SJSA1 (cell line): ENCODE results near the gene PI4K2A. TPM values are rescaled to one million over a fixed set of nuclear protein-coding genes. Genes with fewer than 3 reads are reported as not detected.
"Not testable (repeated sequence)": the region's sequence is repeated elsewhere in the genome, so short reads cannot be mapped to it uniquely, and the experiment has no call there.

Experiments
- DNase-seq, 2 experiments: peaks; one replicate each; pipeline ENCODE4 v3.0.0-alpha.2; 2015 to 2020; ENCODE audit warnings: low spot score in 2 of 2, low read depth in 1 of 2
- H3K27ac ChIP-seq: fragments of 250-450 bp; sonication (Bioruptor Pico); 2 replicates; pipeline ENCODE4 v1.5.1; 2020; ENCODE audit warnings: mild to moderate bottlenecking, moderate library complexity
- H3K27me3 ChIP-seq: fragments of 250-450 bp; sonication (Bioruptor Pico); replicated peaks from 2 replicates; pipeline ENCODE4 v1.5.1; 2020; ENCODE audit warnings: mild to moderate bottlenecking, moderate library complexity
- H3K36me3 ChIP-seq: fragments of 250-450 bp; sonication (Bioruptor Pico); 2 replicates; pipeline ENCODE4 v1.5.1; 2020; ENCODE audit warnings: mild to moderate bottlenecking
- H3K4me1 ChIP-seq: fragments of 250-450 bp; sonication (Bioruptor Pico); replicated peaks from 2 replicates; pipeline ENCODE4 v1.6.1; 2021; ENCODE audit warnings: mild to moderate bottlenecking
- H3K4me3 ChIP-seq: fragments of 250-450 bp; sonication (Bioruptor Pico); 2 replicates; pipeline ENCODE4 v1.5.1; 2020; ENCODE audit warnings: mild to moderate bottlenecking
- H3K9me3 ChIP-seq: fragments of 250-450 bp; sonication (Bioruptor Pico); replicated peaks from 2 replicates; pipeline ENCODE4 v1.5.1; 2020; ENCODE audit warnings: mild to moderate bottlenecking
- total RNA-seq: library from RNA; depleted of rRNA; stranded (reverse); fragments of >200 nt; shearing (Covaris generic); gene quantifications from 2 replicates; pipeline ENCODE4 v1.2.3, GENCODE V29; 2014

PI4K2A gene
- total RNA-seq, 1 experiment from 2014 or later, result 19.6 TPM

DNA sequence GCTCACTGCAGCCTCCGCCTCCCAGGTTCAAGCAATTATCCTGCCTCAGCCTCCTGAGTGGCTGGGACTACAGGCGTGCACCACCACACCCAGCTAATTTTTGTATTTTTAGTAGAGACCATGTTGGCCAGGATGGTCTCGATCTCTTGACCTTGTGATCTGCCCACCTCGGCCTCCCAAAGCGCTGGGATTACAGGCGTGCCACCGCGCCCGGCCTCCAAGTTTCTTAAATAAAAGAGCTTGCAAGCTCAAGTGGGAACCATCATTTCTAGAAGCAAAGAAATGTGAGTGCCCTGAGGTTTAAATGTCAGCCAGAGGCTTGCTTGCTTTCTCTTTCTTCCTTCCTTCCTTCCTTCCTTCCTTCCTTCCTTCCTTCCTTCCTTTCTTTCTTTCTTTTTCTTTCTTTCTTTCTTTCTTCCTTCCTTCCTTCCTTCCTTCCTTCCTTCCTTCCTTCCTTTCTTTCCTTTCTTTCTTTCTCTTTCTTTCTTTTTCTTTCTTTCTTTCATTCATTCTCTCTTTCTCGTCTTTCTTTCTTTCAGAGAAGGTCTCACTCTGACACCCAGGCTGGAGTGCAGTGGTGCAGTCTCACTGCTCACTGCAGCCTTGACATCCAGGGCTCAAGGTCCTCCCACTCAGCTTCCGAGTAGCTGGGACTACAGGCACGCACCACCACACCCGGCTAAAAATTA lies 2.1 kb downstream of the PI4K2A start:
- peaks cover 24% of the 10 kb centered on the region for H3K36me3 ChIP-seq
- not testable (repeated sequence) for H3K27ac ChIP-seq, H3K27me3 ChIP-seq, H3K4me3 ChIP-seq, H3K9me3 ChIP-seq, DNase-seq, H3K4me1 ChIP-seq

DNA sequence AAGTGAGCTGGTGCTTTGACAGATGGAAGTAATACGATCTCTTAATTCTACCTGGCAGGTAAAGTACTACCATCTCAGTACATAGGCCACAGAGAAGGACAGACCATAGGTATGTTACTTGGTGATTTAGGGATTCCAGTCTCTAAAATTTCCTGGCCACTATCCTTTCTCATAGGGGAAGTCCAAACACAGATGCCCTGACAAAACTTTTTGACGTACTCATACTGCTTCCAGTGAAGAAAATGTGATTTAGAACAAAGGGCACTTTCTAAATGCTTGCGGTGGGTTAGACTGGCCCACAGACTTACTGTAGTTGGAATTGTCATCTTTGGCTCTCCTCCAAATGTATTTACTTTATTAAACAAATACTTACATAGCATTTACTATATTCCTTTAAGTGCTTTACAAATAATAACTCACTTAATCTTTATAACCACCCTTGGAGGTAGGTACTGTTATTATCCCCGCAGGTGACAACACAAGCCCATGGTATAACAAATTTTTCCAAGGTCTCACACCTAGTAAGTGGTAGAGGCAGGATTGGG lies 3.0 kb downstream of the PI4K2A start:
- Histone ChIP-seq H3K9me3 (no peaks in the 10 kb centered on the region), H3K36me3 (peaks cover 29% of the 10 kb centered on the region), H3K27ac (no peak overlapping the region), H3K4me3 (no peak overlapping the region), H3K4me1 (peaks cover 9% of the 10 kb centered on the region), H3K27me3 (no peaks in the 10 kb centered on the region)
- DNase-seq, result no peak

DNA sequence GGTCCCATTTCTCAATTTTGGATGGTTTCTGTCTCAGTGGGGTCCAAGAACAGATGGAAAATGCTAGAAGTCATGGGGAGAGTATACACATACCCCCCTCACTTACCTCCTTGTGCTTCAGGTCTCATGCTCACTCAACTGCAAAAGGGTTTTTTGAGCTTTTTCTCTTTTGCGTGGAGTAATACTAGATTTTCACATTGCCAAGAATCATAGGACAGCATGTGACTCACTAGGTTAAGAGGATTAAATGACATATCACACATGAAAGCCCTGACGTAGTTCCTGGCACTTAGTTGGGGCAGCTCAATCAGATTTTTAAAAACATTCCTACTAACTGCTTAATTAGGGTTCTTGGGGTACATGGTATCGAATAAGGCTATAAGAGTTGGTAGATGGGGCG lies 4.5 kb downstream of the PI4K2A start:
- Histone ChIP-seq H3K9me3 (no peaks in the 10 kb centered on the region), H3K27me3 (no peaks in the 10 kb centered on the region), H3K4me1 (peaks cover 24% of the 10 kb centered on the region), H3K36me3 (peaks cover 30% of the 10 kb centered on the region), H3K27ac (no peak overlapping the region), H3K4me3 (no peak overlapping the region)
- DNase-seq, result no peak

DNA sequence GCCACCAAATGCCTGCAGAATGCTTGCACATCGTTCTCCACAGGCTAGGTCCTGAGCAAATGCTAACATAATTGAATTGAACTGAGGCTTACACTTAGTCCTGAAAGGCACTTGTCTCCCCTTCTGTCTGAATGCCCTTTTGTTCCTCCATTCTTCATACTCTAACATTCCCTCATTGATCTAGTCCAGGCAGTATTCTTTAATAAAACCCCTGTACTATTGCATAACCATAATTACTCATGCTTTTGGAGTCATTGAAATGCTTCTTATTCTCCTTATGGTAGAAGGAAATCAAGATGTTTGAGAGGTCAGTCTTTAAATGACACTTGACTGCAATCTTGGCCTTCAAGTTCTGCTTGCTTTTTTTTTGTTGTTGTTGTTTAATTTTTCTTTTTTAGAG lies 7.1 kb downstream of the PI4K2A start:
- H3K27ac ChIP-seq, result no peak overlapping the region
- H3K4me3 ChIP-seq, result no peak overlapping the region
- DNase-seq, result no peak
- peaks cover 27% of the 10 kb centered on the region for H3K4me1 ChIP-seq
- peaks cover 47% of the 10 kb centered on the region for H3K36me3 ChIP-seq
- no peaks in the 10 kb centered on the region for H3K27me3 ChIP-seq
- no peaks in the 10 kb centered on the region for H3K9me3 ChIP-seq

DNA sequence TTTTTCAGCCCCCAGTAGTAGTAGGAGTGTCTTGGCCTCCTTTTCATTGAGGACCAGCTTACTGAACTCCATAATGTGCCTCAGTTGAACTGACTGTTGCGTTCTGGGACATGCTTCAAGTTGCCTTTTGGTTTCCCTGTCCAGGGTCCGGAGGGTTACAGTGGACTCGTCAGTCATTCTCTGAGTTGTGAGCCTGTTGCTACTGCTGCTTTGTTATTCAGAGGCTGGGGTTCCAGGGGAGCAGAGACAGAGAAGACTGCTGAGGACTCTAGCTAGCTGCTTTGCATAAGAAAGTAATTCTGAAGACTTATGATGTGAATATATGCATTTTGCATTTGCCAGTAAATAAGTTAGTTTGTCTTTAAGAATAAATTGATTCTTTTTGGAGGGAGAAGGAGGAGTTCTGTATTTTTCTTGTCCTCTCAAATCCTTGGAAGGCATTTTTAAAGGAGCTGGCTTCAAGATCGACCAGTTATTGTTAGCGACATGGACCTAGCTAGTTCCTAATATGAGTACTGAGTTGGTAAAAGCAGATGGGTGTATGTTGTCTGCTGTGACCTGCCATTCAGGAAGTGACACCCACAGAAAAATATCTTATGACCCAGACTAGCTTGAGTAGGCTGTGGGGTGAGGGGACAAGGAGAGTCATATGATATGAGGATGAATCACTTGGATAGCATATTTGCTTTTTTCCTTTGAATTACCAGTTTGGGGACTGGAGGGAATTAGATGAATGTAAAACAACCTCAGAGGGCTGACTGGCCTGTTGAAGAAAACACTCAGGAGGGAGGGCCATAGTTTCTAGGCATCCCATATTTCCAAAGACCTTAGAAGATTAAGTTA lies 8.3 kb downstream of the PI4K2A start:
- DNase-seq, result peak; percentile 68 to 80
- peaks cover 27% of the 10 kb centered on the region for H3K4me1 ChIP-seq
- no peaks in the 10 kb centered on the region for H3K9me3 ChIP-seq
- H3K4me3 ChIP-seq, result no peak overlapping the region
- H3K27me3 ChIP-seq, result no peaks in the 10 kb centered on the region
- peak overlapping the region; percentile 28 for H3K27ac ChIP-seq
- H3K36me3 ChIP-seq, result peaks cover 54% of the 10 kb centered on the region

DNA sequence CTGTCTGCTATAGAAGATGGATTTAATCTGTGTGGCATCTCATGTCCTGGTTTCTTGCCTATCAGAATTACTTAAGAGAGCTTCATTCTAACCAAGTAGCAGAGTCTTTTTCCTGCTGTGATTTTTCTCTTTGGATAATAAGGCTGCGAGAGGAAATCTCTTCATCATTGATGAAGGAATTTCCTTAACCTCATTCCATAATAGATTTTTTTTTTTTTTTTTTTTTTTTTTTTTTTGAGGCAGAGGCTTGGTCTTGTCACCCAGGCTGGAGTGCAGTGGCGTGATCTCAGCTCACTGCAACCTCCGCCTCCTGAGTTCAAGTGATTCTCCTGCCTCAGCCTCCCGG lies 8.9 kb downstream of the PI4K2A start:
- H3K9me3 ChIP-seq, DNase-seq, H3K4me3 ChIP-seq, H3K27me3 ChIP-seq: not testable (repeated sequence)
- Histone ChIP-seq H3K4me1 (peaks cover 27% of the 10 kb centered on the region), H3K36me3 (peaks cover 54% of the 10 kb centered on the region), H3K27ac (peak overlapping the region; percentile 28; the same call in 1 of the 2 replicates)

- Histone ChIP-seq H3K27ac (no peak overlapping the region), H3K9me3 (no peaks in the 10 kb centered on the region), H3K4me1 (peaks cover 27% of the 10 kb centered on the region), H3K27me3 (no peaks in the 10 kb centered on the region), H3K4me3 (no peak overlapping the region), H3K36me3 (peaks cover 53% of the 10 kb centered on the region)
- no peak for DNase-seq
Observed at GRCh38 chr10:97650726-97651125, 10.3 kb downstream of the PI4K2A start.

- Histone ChIP-seq H3K27ac (no peak overlapping the region), H3K9me3 (no peaks in the 10 kb centered on the region), H3K4me1 (peaks cover 27% of the 10 kb centered on the region), H3K36me3 (peaks cover 63% of the 10 kb centered on the region), H3K27me3 (no peaks in the 10 kb centered on the region), H3K4me3 (no peak overlapping the region)
- no peak for DNase-seq
Observed at GRCh38 chr10:97651773-97652172, 11.3 kb downstream of the PI4K2A start.

DNA sequence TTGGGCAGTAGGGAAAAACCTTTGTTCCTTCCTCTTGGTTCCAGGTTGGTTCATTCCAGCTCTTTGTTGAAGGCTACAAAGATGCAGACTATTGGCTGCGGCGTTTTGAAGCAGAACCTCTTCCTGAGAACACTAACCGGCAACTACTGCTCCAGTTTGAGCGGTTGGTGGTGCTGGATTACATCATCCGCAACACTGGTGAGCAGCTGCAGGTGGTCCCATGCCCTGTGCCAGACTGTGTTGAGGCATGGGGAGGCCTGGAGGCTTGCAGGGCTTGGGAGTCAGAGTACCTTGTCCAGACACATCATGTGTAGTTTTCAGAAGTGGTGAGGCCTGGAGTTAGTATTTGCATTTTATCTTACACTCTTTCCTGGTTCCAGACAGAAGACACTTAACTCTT lies 16.3 kb downstream of the PI4K2A start:
- Histone ChIP-seq H3K4me3 (no peak overlapping the region), H3K4me1 (peaks cover 2% of the 10 kb centered on the region), H3K36me3 (peaks cover 69% of the 10 kb centered on the region), H3K9me3 (no peaks in the 10 kb centered on the region), H3K27me3 (no peaks in the 10 kb centered on the region), H3K27ac (no peak overlapping the region)
- no peak for DNase-seq

DNA sequence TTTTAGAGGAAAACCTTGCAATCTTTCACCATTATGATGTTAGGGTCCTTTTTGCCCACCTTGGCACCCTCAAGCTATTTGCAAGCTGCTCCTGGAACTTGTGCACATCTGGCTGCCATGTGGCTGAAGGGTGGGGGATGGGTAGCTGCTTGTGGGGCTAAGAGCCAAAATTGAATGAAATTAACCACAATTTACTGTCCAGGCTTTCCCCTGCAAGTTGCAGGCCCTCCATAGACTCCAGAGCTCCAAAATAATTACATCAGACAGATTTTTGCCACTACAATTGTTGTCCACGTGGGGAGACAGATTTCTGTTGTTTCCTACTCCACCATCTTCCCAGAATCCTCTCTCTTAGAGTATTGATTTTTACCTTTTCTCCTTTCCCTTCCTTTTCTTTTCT lies 19.1 kb downstream of the PI4K2A start:
- H3K27ac ChIP-seq, result no peak overlapping the region
- no peak for DNase-seq

DNA sequence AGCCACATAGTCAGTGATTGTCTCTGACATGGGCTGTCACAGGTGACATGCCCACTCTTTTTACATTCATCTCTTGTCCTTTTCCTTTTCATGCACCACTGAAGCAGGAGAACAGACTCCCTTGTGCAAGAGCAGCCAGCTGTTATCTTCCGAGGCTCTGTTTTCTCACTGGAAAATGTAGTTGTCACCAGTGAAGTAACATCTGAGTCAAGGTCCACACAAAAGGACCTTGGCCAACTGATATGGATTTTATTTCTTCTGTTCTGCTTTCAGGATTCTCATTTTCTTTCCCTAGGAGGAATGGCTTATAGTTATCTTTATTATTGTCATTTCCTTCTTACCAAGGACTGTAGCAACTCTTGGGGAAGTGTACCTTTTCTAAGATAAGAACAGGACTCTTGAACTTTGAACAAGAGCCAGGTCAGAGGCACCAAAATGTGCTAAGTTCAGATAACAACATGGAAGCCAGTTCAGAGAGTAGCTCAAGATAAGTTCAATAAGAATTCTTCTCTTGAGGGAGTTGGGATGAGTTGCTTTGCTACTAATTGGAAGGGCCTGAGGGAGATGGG lies 23.9 kb downstream of the PI4K2A start:
- Histone ChIP-seq H3K4me1 (no peaks in the 10 kb centered on the region), H3K27ac (no peak overlapping the region), H3K9me3 (no peaks in the 10 kb centered on the region), H3K4me3 (no peak overlapping the region), H3K27me3 (no peaks in the 10 kb centered on the region), H3K36me3 (peaks cover 63% of the 10 kb centered on the region)
- DNase-seq, result no peak

More for the DNA sequence above, 19.1 kb downstream of the PI4K2A start:
- Histone ChIP-seq H3K36me3 (peaks cover 62% of the 10 kb centered on the region), H3K9me3 (no peaks in the 10 kb centered on the region), H3K4me3 (no peak overlapping the region), H3K4me1 (no peaks in the 10 kb centered on the region), H3K27me3 (no peaks in the 10 kb centered on the region)

- H3K36me3 ChIP-seq, result peaks cover 74% of the 10 kb centered on the region
Observed at GRCh38 chr10:97666992-97667391, 26.5 kb downstream of the PI4K2A start.

DNA sequence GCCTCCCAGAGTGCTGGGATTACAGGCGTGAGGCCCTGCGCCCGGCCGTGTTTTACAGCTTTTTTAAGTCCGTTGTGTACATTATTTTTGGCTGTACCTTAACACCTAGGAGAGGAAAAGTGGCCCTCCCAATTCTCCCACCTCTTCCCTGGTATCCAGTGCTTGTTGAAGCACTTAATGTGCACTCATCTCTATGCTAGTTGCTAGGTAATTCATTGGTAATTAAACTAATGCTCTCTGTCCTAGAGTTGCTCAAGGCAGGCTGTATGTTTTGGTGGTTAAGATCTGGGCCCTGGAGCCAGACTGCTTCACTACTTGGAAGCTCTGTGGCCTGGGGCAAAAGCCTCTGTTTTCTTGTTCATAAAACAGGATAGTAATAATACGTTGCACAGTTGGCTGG lies 27.0 kb downstream of the PI4K2A start:
- Histone ChIP-seq H3K36me3 (peaks cover 72% of the 10 kb centered on the region), H3K4me1 (no peaks in the 10 kb centered on the region), H3K9me3 (no peaks in the 10 kb centered on the region), H3K27ac (no peak overlapping the region), H3K4me3 (no peak overlapping the region), H3K27me3 (no peaks in the 10 kb centered on the region)
- no peak for DNase-seq

More at GRCh38 chr10:97666992-97667391, 26.5 kb downstream of the PI4K2A start:
- DNase-seq, result no peak
- Histone ChIP-seq H3K27me3 (no peaks in the 10 kb centered on the region), H3K4me1 (no peaks in the 10 kb centered on the region), H3K4me3 (no peak overlapping the region), H3K9me3 (no peaks in the 10 kb centered on the region), H3K27ac (no peak overlapping the region)

- no peaks in the 10 kb centered on the region for H3K9me3 ChIP-seq
- no peak for DNase-seq
- H3K36me3 ChIP-seq, result peaks cover 73% of the 10 kb centered on the region
- H3K27ac ChIP-seq, result no peak overlapping the region
- no peaks in the 10 kb centered on the region for H3K27me3 ChIP-seq
- no peak overlapping the region for H3K4me3 ChIP-seq
- H3K4me1 ChIP-seq, result no peaks in the 10 kb centered on the region
Observed at GRCh38 chr10:97669571-97669970, 29.1 kb downstream of the PI4K2A start.
